Panc1 (cell line): ENCODE measurements around the gene GPR45.

Experiments
- CTCF ChIP-seq: fragments of 450-650 bp; IDR thresholded peaks from 2 replicates; pipeline ENCODE4 v1.5.1; 2017; ENCODE audit warnings: mild to moderate bottlenecking
- POLR2AphosphoS5 ChIP-seq: IDR thresholded peaks from 2 replicates; pipeline ENCODE4 v1.6.1; 2012; ENCODE audit warnings: mild to moderate bottlenecking, low read depth, low read length, moderate library complexity
- TF ChIP-seq, protein P1 (sequence below), 2 experiments: IDR thresholded peaks; 2 replicates each; pipeline ENCODE4 v1.6.1; 2011 to 2012; ENCODE audit warnings: low read depth in 2 of 2, control low read depth in 1 of 2, low read length in 1 of 2, mild to moderate bottlenecking in 1 of 2, moderate library complexity in 1 of 2; ENCODE audit not compliant: insufficient read depth in 1 of 2

DNA sequence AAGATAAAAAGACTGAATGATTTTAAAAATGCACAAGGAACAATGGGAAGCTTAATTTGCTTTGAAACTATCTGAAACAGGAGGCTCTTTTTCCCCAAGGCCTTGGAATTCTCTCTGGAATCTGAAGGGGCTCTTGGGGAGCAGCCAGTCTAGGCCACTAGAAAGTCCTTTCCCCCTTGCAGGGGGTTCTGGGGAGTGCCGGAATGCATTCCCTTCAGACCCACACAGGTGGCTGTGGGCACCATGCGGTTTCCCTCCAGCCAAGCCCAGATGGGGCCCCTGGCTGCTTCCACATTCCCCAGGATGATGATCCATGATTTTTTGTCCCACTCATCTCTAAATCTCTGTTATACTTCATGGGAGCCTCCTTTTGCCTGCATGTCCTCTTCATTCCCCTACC is 10.7 kb downstream of the GPR45 start:
- TF ChIP-seq POLR2AphosphoS5 (no peak), CTCF (no peak)
- TF ChIP-seq, protein P1, sequence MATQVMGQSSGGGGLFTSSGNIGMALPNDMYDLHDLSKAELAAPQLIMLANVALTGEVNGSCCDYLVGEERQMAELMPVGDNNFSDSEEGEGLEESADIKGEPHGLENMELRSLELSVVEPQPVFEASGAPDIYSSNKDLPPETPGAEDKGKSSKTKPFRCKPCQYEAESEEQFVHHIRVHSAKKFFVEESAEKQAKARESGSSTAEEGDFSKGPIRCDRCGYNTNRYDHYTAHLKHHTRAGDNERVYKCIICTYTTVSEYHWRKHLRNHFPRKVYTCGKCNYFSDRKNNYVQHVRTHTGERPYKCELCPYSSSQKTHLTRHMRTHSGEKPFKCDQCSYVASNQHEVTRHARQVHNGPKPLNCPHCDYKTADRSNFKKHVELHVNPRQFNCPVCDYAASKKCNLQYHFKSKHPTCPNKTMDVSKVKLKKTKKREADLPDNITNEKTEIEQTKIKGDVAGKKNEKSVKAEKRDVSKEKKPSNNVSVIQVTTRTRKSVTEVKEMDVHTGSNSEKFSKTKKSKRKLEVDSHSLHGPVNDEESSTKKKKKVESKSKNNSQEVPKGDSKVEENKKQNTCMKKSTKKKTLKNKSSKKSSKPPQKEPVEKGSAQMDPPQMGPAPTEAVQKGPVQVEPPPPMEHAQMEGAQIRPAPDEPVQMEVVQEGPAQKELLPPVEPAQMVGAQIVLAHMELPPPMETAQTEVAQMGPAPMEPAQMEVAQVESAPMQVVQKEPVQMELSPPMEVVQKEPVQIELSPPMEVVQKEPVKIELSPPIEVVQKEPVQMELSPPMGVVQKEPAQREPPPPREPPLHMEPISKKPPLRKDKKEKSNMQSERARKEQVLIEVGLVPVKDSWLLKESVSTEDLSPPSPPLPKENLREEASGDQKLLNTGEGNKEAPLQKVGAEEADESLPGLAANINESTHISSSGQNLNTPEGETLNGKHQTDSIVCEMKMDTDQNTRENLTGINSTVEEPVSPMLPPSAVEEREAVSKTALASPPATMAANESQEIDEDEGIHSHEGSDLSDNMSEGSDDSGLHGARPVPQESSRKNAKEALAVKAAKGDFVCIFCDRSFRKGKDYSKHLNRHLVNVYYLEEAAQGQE (IDR thresholded peaks at IDR 0.05; ENCODE audit: insufficient read depth in 1 of 2, low read depth in 2 of 2, low read length in 1 of 2), result no peak
